ENCODE measurements around the gene MYH13.

The MYH13 gene

GRCh38 chr17:10344816-10345215, 28.0 kb downstream of the MYH13 start:
- no peak for DNase-seq (ENCODE audit: low spot score)

GRCh38 chr17:10339051-10339450, 33.8 kb downstream of the MYH13 start:
- DNase-seq (ENCODE audit: low spot score): no peak

DNA sequence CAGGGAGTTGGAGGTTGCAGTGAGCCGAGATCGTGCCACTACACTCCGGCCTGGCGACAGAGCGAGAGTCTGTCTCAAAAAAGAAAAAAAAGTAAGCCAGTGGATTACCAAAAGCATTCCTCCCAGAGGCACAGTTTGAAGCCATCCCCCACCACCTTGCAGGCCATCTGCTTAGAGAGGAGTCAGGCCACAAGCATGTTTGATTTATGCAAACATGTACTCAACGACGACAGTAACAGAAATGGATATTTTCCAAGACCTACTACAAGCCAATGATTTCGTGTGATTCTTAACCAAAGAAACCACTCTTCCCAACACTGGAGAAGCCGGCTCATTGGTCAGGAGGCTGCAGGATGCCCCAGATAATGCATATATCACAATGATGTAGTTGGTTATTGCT, 34.8 kb downstream of the MYH13 start:
- peak; percentile 87 for DNase-seq (ENCODE audit: low spot score)

DNA sequence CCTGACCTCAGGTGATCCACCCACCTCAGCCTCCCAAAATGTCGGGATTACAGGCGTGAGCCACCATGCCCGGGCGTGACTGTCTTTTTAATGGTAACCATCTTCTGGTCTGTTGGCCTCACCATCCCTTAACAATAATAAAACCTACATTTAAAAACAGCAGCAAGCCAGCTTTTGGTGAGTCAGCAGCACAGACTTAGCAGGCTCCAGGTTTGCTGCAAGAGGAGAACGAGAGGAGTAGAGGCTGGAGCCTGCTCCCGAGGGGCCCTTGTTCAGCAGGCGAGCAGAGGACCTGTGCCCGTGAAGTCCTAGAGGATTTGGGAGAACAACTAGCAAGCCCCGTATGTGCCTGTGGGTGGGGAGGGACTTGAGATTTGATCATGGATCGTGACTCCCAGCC, 35.7 kb downstream of the MYH13 start:
- peak; percentile 38 for DNase-seq (ENCODE audit: low spot score)

GRCh38 chr17:10336393-10336792, 36.4 kb downstream of the MYH13 start:
- no peak for DNase-seq (ENCODE audit: low spot score)

GRCh38 chr17:10332515-10332914, 40.3 kb downstream of the MYH13 start:
- no peak for DNase-seq (ENCODE audit: low spot score)

DNA sequence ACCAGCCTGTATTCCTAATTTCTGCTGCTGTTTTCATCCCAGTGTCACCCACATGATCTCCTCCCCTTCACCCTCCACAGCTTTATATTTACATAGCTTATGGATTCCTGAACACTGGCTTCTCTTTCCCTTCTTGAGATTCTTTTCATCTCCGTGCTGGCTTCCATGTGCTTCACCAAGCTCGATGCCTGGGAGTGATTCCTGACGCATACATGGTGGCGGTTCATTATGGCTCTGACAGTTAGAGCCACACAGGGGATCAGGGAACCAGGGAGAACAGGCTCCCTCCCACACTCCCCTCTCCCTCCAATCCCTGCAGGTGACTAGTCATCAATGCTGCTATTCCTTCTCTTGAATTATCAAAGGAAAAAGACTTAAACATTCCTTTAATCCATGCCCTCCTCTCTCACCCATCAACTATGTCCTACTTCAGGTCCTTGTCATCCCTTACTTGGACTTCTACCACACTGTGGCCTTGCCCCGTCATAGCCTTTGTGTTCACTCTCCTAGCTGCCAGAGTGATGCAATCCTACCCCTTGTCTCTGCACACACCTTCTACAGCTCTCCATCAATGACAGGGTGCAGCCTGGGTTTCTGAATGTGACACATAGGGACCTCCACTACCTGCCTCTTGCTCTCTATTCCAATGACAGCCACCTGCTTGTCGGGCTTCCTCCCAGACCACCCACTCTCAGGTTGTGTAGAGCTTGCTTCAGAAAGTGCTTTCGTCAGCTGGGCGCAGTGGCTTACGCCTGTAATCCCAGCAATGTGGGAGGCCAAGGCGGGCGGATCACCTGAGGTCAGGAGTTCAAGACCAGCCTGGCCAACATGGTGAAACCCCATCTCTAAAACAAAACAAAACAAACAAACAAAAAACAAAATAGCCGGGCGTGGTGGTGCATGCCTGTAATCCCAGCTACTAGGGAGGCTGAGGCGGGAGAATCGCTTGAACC, 43.6 kb downstream of the MYH13 start:
- DNase-seq (ENCODE audit: low spot score): no peak

- DNase-seq (ENCODE audit: low spot score): no peak
Measured at GRCh38 chr17:10328206-10328605, 44.6 kb downstream of the MYH13 start.

GRCh38 chr17:10327640-10328039, 45.2 kb downstream of the MYH13 start:
- peak; percentile 88 for DNase-seq (ENCODE audit: low spot score)

- DNase-seq (ENCODE audit: low spot score): no peak
Measured at GRCh38 chr17:10325031-10325695, 47.6 kb downstream of the MYH13 start.

GRCh38 chr17:10323812-10324610, 48.8 kb downstream of the MYH13 start:
- no peak for DNase-seq (ENCODE audit: low spot score)

DNA sequence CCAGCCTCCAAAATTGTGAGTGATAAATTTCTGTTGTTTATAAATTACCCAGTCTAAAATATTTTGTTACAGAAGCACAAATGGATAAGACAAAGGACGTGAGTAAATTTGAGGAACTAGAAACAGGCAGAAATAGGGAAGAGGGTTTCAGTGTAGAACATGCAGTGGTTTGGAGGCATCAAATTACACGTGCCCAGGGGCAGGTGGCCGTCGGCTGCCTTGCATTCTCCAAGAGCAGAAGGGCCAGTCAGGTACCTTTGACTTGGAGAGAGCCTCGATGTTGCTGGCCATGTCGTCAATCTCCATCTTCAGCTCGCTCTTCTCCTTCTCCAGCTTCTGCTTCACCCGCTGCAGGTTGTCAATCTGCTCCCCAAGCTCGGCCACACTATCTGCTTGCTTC, 54.3 kb downstream of the MYH13 start:
- no peak for DNase-seq (ENCODE audit: low spot score)

DNA sequence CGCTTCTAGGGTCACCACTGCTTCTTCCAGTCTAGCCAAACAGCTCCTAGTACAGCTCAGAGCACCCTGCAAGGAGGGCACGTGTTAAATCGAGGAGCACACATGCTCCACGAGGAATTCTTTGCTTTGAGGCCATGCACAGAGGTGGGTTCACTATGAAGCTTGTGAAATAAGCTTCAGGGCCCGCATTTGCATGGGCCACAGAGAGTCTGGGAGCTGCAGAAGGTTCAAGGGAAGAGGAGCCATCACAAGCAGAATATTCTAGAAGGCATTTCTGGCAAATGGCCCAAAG, 55.3 kb downstream of the MYH13 start:
- DNase-seq (ENCODE audit: low spot score): no peak

GRCh38 chr17:10316801-10317542, 55.8 kb downstream of the MYH13 start:
- peak; percentile 72 for DNase-seq (ENCODE audit: low spot score)

GRCh38 chr17:10314329-10314728, 58.5 kb downstream of the MYH13 start:
- no peak for DNase-seq (ENCODE audit: low spot score)

DNA sequence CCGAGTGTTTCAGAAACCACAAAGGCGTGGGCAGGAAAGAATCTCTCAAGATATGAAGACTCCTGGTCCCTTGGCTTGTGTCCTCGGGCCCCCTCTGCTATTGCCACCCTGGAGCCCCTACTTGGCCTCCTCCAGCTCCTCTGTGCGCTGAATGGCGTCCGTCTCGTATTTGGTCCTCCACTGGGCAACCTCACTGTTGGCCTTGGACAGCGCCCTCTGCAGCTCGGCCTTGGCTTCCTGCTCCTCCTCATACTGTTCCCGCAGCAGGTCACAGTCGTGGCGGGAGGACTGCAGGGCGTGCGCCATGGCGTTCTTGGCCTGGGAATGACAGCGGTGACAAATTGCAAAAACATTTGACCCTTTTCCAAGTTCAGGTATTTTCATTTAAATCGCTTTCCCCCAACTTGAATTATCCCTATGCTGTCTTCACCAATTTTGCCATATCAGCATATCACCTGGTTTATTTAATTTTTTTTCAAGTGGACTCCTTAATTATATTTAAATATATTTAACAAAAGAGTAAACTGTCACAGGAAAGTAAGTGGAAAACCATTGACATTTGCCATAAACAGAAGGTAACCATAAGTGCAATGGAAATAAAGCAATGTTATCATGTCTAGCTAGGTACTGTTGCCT, 59.7 kb downstream of the MYH13 start:
- no peak for DNase-seq (ENCODE audit: low spot score)

GRCh38 chr17:10311131-10311530, 61.7 kb downstream of the MYH13 start:
- DNase-seq (ENCODE audit: low spot score): no peak

DNA sequence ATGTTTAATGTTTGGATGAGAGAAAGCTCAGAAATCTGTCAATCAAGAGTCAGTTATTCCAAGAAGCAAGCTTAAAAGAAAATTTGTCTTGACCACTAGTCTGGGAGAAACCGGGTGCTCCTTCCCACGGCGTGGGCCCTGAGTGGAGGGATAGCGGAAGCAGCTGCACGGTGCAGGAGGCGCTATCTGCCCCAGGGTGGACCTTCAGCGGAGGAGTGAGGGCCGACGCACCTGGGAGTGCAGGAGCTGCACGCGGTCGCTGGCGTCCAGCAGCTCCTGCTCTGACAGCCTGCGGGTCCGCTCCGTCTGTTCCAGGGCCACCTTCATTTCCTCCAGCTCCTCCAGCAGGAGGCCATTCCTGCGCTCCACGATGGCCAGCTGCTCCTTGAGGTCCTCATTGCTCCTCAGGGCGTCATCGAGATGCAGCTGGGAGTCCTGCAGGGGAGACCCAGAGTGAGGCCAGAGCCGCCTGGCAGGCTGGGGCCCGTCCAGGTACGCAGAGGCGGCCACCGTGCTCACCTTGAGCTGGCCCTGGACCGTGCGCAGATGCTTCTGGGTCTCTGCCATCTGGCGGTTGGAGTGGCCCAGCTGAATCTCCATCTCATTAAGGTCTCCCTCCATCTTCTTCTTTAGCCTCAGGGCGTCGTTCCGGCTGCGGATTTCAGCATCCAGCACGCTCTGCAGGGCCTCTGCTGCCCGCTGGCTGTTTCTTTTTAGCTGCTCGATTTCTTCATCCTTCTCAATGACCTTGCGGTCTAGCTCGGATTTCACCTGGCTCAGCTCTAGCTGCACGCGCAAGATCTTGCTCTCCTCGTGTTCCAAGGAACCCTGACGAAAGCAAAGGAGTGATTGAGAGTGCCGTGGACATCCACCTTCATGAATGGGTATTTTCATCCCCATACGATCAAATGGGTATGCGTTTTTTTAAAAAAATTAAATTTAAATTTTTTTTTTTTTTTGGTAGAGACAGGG, 63.5 kb downstream of the MYH13 start:
- no peak for DNase-seq (ENCODE audit: low spot score)

DNA sequence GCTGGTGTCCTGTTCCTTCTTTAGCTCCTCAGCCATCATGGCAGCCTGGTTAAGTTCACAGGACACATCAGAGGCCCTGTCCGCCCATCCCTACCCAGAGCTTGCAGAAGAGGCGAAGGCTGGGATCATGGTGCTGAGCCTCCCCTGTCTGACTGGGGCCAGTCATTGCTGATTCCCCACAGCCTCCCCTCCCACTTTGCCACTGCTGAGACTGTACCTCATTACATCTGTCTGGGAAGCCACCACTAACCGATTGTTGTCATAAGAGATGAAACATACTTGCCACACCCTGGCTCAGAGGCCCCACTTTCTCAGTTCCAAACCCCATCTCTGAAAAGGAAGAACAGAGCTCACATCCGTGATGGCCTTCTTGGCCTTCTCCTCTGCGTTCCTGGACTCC, 66.2 kb downstream of the MYH13 start:
- no peak for DNase-seq (ENCODE audit: low spot score)

DNA sequence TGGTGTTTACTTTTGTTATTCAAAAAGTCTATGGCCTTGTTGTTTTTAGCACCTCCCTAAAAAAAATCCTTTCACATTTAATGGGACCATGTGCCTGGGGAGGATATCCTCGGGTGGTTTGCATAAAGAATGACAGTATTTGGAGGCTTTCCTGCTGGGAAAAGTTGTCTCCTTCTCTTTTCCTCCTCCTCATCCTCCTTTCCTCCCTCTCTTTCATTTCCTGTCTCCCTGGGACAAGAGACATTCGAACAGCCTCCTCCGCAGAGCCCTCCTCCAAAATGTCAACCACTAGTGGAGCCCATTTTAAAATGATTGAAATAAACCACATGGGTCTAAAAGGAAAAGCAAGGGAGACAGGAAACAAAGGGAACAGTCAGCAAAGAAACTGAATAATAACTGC, 67.4 kb downstream of the MYH13 start:
- no peak for DNase-seq (ENCODE audit: low spot score)
